Nephron (organoid): ENCODE data around the gene SYT9.

Experiments
- H3K27ac Mint-ChIP-seq, 3 experiments: 2 replicates each; pipeline ENCODE4 v1.8.0; 2020; ENCODE audit warnings: mixed read lengths in 3 of 3, mild to moderate bottlenecking in 2 of 3, moderate library complexity in 1 of 3
- H3K27me3 Mint-ChIP-seq: 2 replicates; pipeline ENCODE4 v1.8.0; 2021; ENCODE audit warnings: low read depth, mild to moderate bottlenecking, moderate library complexity, mixed read lengths
- H3K36me3 Mint-ChIP-seq: 2 replicates; pipeline ENCODE4 v1.8.0; 2020; ENCODE audit warnings: low read depth, mixed read lengths
- H3K4me1 Mint-ChIP-seq: 2 replicates; pipeline ENCODE4 v1.8.0; 2020; ENCODE audit warnings: mixed read lengths
- H3K4me3 Mint-ChIP-seq, 3 experiments: 2 replicates each; pipeline ENCODE4 v1.8.0; 2020; ENCODE audit warnings: mild to moderate bottlenecking in 3 of 3, mixed read lengths in 3 of 3, moderate library complexity in 2 of 3
- H3K9me3 Mint-ChIP-seq: 2 replicates; pipeline ENCODE4 v1.8.0; 2020; ENCODE audit warnings: mixed read lengths
- TF ChIP-seq, protein P1 (sequence below), 3 experiments: fragments of 200-600 bp; sonication (generic); IDR thresholded peaks; one replicate each; pipeline ENCODE4 v1.5.0; 2021; ENCODE audit warnings: antibody characterized with exemption in 3 of 3; ENCODE audit not compliant: unreplicated experiment in 3 of 3

SYT9 gene

DNA sequence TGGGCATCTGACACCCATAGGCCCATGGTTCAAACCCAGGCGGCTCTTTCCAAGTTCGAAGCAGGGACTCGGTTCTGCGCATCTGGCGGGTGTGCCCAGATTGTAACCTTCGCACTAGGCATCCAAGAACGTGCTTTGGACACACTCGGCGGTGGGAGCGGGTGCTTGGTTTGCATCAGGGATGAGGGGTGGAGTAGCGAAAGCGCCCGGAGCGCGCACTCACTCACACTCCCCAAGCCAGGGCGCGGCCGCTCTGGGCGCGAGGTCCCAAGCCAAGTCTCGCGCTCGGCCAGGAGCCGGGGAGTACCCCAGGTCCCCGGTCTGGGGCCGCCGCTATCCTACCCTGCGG, 243 bp upstream of the SYT9 start:
- Mint-ChIP-seq H3K27me3 (peaks cover 76% of the 10 kb centered on the region), H3K4me3 (peak overlapping the region; percentile 74 to 86 (median 75)), H3K27ac (no peak overlapping the region), H3K9me3 (no peaks in the 10 kb centered on the region), H3K36me3 (no peaks in the 10 kb centered on the region), H3K4me1 (no peaks in the 10 kb centered on the region)
- TF ChIP-seq, protein P1, sequence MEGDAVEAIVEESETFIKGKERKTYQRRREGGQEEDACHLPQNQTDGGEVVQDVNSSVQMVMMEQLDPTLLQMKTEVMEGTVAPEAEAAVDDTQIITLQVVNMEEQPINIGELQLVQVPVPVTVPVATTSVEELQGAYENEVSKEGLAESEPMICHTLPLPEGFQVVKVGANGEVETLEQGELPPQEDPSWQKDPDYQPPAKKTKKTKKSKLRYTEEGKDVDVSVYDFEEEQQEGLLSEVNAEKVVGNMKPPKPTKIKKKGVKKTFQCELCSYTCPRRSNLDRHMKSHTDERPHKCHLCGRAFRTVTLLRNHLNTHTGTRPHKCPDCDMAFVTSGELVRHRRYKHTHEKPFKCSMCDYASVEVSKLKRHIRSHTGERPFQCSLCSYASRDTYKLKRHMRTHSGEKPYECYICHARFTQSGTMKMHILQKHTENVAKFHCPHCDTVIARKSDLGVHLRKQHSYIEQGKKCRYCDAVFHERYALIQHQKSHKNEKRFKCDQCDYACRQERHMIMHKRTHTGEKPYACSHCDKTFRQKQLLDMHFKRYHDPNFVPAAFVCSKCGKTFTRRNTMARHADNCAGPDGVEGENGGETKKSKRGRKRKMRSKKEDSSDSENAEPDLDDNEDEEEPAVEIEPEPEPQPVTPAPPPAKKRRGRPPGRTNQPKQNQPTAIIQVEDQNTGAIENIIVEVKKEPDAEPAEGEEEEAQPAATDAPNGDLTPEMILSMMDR (IDR thresholded peaks at IDR 0.05; ENCODE audit: unreplicated experiment in 3 of 3), result no peak

DNA sequence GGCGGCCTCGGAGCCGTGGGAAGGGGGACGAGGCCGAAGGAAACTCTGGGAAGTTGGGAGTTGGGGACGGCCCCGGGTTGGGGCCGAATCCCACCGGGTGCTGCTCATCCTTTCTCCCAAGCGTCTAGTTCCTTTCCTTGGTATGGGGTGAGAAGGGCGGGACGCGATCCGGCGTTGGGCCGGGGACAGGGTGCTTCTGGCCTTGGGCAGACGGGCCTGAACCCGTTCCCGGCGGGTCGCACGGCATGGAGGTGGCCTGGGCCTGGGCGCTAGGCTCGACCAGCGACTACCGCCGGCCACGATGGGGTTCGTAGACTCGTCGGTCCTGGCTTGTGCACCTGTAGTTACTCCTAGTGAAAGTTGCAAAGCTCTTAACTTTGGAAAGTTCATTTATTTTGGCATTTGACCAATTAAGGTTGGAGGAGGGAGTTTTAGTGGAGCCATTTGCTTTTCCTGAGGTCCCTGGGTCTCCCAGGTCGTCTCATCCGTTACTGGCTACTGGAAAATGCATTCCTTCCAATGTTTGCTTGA, 1.0 kb downstream of the SYT9 start:
- peak overlapping the region; percentile 84 to 86 (median 86) for H3K4me3 Mint-ChIP-seq

DNA sequence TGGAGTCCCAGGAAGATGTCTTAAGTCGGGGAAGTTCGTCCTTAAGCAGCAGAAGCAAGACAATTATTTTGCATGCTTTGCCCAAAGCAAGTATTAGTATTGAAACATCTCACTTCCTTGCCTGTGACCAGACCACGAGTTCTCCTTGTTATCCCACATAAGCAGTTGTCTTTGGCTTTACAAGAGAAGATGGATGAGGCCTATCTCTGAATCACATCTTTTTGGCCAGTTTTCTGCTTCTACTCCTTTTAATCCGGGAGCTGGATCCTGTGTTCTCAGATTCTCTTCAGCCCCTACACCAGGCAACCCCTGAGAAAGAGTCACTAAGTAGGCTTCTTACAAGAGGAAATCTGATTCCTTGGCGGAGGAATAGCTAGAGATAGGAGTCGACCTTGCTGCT, 2.1 kb downstream of the SYT9 start:
- peaks cover 74% of the 10 kb centered on the region for H3K27me3 Mint-ChIP-seq
- H3K36me3 Mint-ChIP-seq, result no peaks in the 10 kb centered on the region
- no peaks in the 10 kb centered on the region for H3K4me1 Mint-ChIP-seq
- no peak overlapping the region for H3K27ac Mint-ChIP-seq
- TF ChIP-seq, protein P1 (IDR thresholded peaks at IDR 0.05; ENCODE audit: unreplicated experiment in 3 of 3), result no peak
- H3K9me3 Mint-ChIP-seq, result no peaks in the 10 kb centered on the region
- H3K4me3 Mint-ChIP-seq, result peak overlapping the region; percentile 39 to 61 (median 55)

More for the DNA sequence above, 1.0 kb downstream of the SYT9 start:
- no peaks in the 10 kb centered on the region for H3K36me3 Mint-ChIP-seq
- H3K4me1 Mint-ChIP-seq, result no peaks in the 10 kb centered on the region
- no peaks in the 10 kb centered on the region for H3K9me3 Mint-ChIP-seq
- TF ChIP-seq, protein P1 (IDR thresholded peaks at IDR 0.05; ENCODE audit: unreplicated experiment in 3 of 3), result no peak
- peaks cover 79% of the 10 kb centered on the region for H3K27me3 Mint-ChIP-seq
- no peak overlapping the region for H3K27ac Mint-ChIP-seq

DNA sequence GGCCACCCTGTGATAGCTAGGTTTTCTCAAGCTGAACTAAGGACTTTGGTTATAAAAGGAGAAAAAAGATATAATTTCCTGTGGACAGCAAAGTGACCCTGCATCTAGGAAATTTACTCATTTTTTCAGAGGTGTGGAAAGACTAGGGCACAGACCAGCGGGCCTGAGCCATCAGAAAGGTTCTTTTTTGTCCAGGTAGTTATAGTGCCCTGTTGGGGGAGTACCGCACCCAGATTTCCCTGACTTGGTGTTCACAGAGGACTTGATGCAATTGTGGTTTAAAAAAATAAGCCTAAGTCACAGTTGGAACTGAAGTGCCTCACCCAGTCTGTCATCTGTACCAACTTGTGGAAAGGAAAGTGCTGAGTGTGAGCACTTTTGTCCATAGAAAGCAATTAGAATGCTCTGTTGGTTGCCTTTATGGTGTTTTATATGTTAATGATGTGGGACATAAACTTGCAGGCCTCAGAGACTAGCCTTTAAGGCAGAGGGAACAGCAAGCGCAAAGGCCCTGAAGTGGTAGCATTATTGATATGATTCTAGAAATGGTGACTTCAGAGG, 3.1 kb downstream of the SYT9 start:
- no peaks in the 10 kb centered on the region for H3K36me3 Mint-ChIP-seq
- H3K9me3 Mint-ChIP-seq, result no peaks in the 10 kb centered on the region
- TF ChIP-seq, protein P1 (IDR thresholded peaks at IDR 0.05; ENCODE audit: unreplicated experiment in 3 of 3), result no peak
- H3K4me1 Mint-ChIP-seq, result no peaks in the 10 kb centered on the region
- H3K4me3 Mint-ChIP-seq, result no peak overlapping the region
- peaks cover 67% of the 10 kb centered on the region for H3K27me3 Mint-ChIP-seq
- no peak overlapping the region for H3K27ac Mint-ChIP-seq

DNA sequence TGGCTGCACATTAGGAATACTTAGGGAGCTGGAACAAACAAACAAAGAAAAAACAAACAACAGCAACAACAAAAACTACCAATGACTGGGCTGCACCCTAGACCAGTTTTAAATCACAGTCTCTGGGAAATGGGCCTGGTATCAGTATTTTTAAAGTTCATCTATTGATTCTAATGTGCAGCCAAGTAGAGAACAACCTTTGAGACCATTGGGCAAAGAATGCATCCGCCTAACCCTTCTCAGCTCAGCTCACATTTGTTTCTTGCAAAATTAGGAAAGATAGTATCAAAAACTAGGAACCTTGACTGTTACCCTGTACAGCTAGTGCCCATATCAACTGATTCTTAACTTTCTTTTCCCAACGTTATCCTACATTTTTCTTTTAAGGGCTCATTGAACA, 5.2 kb downstream of the SYT9 start:
- TF ChIP-seq, protein P1 (IDR thresholded peaks at IDR 0.05; ENCODE audit: unreplicated experiment in 3 of 3), result no peak
- no peak overlapping the region for H3K4me3 Mint-ChIP-seq
- no peak overlapping the region for H3K27ac Mint-ChIP-seq
- H3K27me3 Mint-ChIP-seq, result peaks cover 47% of the 10 kb centered on the region
- H3K4me1 Mint-ChIP-seq, result no peaks in the 10 kb centered on the region
- no peaks in the 10 kb centered on the region for H3K36me3 Mint-ChIP-seq
- H3K9me3 Mint-ChIP-seq, result no peaks in the 10 kb centered on the region

DNA sequence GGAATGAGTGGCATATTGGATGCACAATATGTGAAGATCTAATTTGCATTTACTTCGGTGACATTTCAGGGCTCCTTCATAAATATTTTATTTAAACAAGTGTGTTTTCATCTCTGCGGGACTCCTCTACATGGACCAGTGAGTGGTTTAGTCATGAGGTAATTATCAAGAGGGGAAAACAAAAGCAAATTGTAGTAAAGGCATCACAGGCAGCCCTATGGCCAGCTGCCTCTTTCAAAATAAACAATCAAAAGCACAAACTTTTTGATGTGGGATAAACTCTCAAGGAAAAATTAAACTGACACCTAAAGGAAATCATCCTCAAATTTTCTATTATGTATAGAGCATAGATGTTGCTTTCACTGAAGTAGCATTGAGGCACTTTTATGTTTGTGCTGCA, 6.0 kb downstream of the SYT9 start:
- peaks cover 40% of the 10 kb centered on the region for H3K27me3 Mint-ChIP-seq
- TF ChIP-seq, protein P1 (IDR thresholded peaks at IDR 0.05; ENCODE audit: unreplicated experiment in 3 of 3), result no peak
- no peaks in the 10 kb centered on the region for H3K36me3 Mint-ChIP-seq
- H3K4me3 Mint-ChIP-seq, result no peak overlapping the region
- H3K9me3 Mint-ChIP-seq, result no peaks in the 10 kb centered on the region
- H3K27ac Mint-ChIP-seq, result no peak overlapping the region
- no peaks in the 10 kb centered on the region for H3K4me1 Mint-ChIP-seq
